Ramos (cell line): ENCODE results near the gene TRAK1.
"Not testable (repeated sequence)": the region's sequence is repeated elsewhere in the genome, so short reads cannot be mapped to it uniquely, and the experiment has no call there.

Experiments
- in situ Hi-C: fragments of 300-500 bp; cut with MboI; formaldehyde crosslinking; loops from one replicate; pipeline ENCODE4 v1.14.3; 2022; ENCODE audit warnings: low sequenced_read_pairs; ENCODE audit not compliant: unreplicated experiment

Gene TRAK1

DNA sequence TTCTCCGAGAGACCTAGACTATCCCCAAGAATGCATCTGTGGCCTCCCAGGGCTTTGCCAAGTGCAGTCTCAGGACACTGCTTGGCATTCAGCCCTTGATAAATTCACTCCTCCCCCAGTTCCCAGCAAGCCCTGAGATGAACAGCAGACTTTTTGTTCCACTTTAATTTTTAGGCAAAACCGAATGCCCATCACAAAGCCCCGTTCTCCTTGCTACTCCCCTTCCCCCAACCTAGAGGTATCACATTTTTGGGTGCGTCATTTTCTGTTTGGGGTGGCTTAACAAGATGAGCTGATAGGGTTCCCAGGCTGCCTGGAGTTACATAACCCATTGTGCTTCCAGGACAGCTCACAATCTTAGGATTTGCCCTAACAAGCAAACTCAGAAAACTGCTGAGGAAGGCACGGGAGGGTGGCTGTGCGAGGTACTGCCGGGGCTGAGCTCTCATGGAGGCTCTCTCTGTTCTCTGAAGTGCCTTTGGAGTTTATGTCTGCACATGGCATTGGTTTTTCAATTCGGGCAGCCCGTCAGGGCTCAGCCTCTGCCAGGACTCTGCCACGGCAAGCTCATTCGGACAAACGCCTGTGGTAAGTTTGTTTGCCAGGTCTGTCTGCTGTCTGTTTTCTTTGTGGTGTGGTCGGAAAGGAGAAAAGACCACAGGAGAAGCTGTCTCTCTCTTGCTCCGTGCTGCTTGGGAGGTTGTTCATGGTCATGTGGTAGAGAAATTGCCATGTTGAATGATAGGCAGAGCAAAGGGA is at the start of gene TRAK1:
TRAK1 (plus strand) TSS at position 385 of the 759 bp plus-strand sequence; CDS start at position 498, 113 bp downstream.
- in situ Hi-C loops, result no loop called here

DNA sequence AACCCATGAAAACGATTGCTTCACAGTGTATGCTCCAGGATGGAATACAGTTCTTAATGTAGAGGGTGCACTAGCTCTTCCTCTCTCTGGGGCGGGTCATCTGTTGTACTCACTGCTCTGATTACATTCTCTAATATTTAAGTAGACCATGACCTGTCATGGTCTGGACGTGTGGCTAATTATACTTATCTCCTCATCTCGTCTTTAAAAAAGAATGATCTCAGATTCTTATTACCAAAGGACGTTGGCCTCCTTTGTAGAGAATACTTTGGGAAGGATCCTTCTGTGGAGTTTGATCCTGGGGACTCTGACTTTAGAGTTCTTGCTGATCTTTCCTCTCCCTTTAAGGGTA is 48.4 kb upstream of the TRAK1 start:
- in situ Hi-C loops, result no loop called here

DNA sequence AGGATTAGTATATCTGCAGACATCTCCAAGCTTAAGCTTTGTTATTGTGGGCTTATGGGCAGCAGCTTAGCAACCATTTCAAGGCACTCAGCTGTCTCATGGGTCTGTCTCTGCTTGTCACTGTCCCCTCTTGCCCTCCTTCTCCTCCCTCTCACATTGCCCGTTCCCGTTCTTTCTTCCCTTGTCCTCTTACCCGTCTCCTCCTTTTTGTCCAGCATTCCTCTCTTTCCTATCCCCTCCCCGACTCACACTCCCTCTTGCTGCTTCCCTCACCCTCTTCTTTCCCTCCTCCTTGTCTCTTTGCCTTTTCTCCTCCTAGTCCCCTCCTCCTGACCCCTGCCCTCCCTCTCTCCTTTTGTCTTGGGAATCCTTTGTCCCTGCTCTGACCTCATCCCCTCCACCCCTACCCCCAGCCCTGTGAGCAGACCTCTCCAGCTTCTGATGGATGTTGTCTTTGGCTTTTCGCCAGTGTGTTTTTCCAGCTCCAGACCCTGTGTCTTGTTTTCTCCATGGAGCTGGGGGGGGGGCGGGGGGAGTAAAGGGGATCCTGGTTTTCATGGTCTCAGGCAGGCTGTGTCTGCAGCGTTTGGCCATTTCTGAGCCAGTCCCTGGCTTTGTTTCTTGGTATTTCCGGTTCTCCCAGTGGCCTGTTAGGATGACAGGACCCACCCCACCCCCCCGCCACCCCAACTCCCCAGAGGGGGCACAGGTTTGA is 47.9 kb upstream of the TRAK1 start:
- in situ Hi-C loops, result no loop called here

DNA sequence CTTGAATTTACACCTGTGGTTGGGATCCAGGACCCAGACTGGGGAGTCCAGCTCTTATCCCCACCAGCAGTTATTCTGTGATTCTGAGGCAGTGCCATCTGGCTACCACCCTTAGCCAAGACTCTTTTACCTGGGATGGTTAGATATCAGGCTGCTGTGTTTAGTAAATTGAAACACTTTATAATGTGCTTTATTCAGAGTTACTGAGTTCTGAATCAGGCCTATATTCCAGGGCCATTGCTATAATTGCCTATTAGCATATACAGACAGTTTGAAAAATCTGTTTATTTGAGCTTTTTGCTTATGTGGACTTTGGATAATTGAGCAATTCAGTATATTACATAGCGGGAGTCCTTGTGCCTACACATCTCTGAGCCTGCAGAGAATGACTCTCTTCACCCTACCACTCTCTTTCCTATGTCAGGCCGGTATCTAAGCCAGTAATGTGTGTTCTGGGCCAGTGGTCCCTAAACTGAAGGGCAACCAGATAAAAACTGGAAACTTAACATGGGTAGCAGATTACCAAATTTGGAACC is 45.4 kb upstream of the TRAK1 start:
- in situ Hi-C loops, result no loop called here

GRCh38 chr3:42048526-42048925 is 42.6 kb upstream of the TRAK1 start:
- in situ Hi-C loops, result not testable (repeated sequence)

GRCh38 chr3:42050126-42050525 is 41.0 kb upstream of the TRAK1 start:
- in situ Hi-C loops, result no loop called here

- in situ Hi-C loops, result no loop called here
Observed at GRCh38 chr3:42051384-42052131, 39.6 kb upstream of the TRAK1 start.

GRCh38 chr3:42052132-42052483 is 39.0 kb upstream of the TRAK1 start:
- in situ Hi-C loops, result no loop called here

- in situ Hi-C loops, result no loop called here
Observed at GRCh38 chr3:42052484-42053351, 38.4 kb upstream of the TRAK1 start.

- in situ Hi-C loops, result no loop called here
Observed at GRCh38 chr3:42053476-42053875, 37.7 kb upstream of the TRAK1 start.

DNA sequence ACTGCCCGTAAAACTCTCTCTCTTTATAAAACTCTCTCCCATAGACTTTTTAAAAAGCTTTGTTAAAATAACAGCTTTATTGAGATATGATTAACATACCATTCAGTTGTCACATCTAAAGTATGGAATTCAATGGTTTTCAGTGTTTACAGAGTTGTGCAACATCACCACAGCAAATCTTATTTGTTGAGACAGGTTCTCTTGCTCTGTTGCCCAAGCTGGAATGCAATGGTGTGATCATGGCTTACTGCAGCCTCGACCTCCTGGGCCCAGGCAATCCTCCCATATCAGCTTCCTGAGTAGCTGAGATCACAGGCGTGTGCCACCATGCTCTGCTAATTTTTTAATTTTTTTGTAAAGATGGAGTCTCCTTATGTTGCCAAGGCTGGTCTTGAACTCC is 35.9 kb upstream of the TRAK1 start:
- in situ Hi-C loops, result no loop called here

DNA sequence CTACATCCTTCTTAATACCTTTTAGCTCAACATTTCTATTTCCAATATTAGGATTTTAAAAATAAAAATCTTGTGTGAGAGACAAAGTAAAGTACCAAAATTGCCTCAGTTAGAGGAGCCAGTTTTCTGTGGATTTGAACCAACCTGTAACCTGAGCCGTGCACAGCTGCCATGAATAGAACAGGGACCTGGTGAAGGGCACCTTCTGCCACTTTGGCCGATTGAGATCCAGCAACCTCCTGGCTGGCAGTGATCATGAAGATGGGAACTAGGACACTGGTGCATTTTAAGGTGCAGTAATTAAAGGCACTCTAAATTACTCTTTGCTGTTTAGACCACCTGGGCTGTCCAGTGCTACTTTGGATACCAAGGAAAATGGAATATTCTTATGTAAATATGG is 34.3 kb upstream of the TRAK1 start:
- in situ Hi-C loops, result no loop called here

DNA sequence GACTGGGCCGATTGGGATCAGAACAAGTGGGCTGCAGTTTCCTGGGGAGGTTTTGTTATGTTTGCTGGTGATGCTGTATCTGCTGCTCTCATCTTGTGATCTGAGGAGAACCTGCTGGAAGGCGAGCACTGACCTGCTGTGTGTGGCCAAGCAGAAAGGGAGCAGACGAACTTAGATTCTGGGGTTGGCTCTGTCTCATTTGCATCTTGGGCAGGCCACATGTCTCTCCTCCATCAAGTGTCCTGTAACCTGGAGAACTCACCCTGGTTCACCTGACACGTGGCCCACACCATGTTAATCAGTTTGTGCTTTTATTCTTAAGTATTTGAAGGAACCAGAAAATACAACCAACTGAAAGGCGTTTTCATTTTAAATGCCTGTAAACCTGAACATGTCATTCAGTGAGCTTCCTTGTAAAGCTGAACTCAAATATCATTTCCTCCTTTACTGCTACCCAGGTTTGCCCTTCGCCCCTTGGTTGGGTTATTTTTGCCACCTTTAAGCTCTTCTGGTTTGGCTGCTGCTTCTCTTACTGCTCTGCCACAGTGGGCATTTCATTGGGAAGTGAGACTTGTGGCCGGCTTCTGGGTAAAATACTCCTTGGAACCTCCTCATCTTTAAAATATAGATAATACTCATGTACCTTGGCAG is 33.5 kb upstream of the TRAK1 start:
- in situ Hi-C loops, result no loop called here

GRCh38 chr3:42061025-42061712 is 30.0 kb upstream of the TRAK1 start:
- in situ Hi-C loops, result no loop called here

- in situ Hi-C loops, result no loop called here
Observed at GRCh38 chr3:42061713-42062380, 29.3 kb upstream of the TRAK1 start.

GRCh38 chr3:42062464-42062863 is 28.7 kb upstream of the TRAK1 start:
- in situ Hi-C loops, result no loop called here

- in situ Hi-C loops, result no loop called here
Observed at GRCh38 chr3:42063888-42064287, 27.3 kb upstream of the TRAK1 start.

DNA sequence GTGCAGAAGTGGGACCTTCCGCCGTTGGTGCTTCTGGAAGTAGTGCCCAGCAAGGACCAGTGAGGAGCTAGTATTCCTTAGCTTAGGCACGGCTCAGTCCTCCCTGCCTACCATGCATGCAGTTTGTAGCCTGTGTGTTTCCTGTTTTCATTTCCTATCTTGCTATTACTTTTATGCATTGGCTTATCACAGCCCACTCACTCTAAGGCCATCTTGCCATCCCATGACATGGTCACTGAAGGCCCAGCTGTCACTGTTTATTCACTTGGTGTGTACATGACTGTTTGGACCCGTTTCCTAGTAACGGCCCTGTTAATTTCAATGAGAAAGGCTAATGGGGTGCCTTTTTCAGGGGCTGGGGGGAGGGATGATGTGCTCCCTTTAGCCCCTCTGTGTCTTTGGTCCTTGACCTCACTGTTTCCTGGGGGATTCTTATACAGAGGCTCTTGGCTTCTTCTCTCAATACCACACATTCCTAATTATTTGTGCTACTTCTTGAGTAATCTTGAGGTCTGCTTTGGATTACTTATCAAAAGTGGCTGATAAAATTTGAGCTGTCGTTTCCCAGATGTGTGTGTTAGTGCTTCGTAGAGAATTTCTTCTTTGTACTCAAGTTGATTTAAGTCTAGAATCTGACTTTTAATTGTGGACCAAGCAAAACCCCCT is 24.5 kb upstream of the TRAK1 start:
- in situ Hi-C loops, result no loop called here
